Vagina (tissue), 2 donors: Measurements from ENCODE around the gene EIF2B5.

Experiments used
- POLR2AphosphoS5 ChIP-seq, 2 donors: sonication (generic); formaldehyde crosslinking; IDR thresholded peaks; one replicate each; pipeline ENCODE4 v1.9.0; 2017; ENCODE audit warnings: antibody characterized with exemption in 2 of 2, mild to moderate bottlenecking in 2 of 2, low read depth in 1 of 2; ENCODE audit not compliant: insufficient read depth in 1 of 2
- TF ChIP-seq, protein P1 (sequence below), 3 experiments: fragments of 450-650 bp in 2 of 3; fragments of 200-600 bp in 1 of 3; sonication (generic) in 1 of 3; IDR thresholded peaks; one replicate each; pipeline ENCODE4 v1.5.1; 2017 to 2019; ENCODE audit warnings: antibody characterized with exemption in 3 of 3, mild to moderate bottlenecking in 2 of 3, moderate library complexity in 2 of 3

GRCh38 chr3:184145751-184146270, 10.7 kb downstream of the EIF2B5 start:
- TF ChIP-seq, protein P1, sequence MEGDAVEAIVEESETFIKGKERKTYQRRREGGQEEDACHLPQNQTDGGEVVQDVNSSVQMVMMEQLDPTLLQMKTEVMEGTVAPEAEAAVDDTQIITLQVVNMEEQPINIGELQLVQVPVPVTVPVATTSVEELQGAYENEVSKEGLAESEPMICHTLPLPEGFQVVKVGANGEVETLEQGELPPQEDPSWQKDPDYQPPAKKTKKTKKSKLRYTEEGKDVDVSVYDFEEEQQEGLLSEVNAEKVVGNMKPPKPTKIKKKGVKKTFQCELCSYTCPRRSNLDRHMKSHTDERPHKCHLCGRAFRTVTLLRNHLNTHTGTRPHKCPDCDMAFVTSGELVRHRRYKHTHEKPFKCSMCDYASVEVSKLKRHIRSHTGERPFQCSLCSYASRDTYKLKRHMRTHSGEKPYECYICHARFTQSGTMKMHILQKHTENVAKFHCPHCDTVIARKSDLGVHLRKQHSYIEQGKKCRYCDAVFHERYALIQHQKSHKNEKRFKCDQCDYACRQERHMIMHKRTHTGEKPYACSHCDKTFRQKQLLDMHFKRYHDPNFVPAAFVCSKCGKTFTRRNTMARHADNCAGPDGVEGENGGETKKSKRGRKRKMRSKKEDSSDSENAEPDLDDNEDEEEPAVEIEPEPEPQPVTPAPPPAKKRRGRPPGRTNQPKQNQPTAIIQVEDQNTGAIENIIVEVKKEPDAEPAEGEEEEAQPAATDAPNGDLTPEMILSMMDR (IDR thresholded peaks at IDR 0.05): no peak
- TF ChIP-seq POLR2AphosphoS5 (IDR thresholded peaks at IDR 0.05; ENCODE audit: insufficient read depth in 1 of 2, low read depth in 1 of 2): no peak
